ENCODE data around the gene TSPAN3. TPM values are rescaled to one million over a fixed set of nuclear protein-coding genes. Genes with fewer than 3 reads are reported as not detected.

Gene TSPAN3
- total RNA-seq, 1 experiment from 2014 or later: 312 TPM

DNA sequence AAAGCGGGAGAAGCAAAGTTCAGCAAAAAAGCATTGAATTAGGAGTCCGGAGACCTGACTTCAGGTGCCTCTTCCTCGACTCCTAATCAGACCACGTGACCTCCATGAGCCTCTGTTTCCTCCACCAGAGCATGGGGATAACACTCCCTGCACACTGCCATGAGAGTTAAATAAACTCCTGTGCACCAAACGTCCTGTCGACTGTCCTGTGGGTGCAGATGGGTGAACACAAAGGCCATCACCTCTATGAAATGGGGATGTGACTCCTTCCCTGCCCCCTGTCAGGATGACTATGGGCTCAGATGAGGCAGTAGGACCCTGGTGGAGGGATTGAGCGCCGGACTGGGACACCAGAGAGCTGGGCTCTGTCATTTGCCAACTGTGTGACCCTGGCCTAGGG lies 13.5 kb upstream of the TSPAN3 start:
- no peak for DNase-seq (ENCODE audit: low read depth)

DNA sequence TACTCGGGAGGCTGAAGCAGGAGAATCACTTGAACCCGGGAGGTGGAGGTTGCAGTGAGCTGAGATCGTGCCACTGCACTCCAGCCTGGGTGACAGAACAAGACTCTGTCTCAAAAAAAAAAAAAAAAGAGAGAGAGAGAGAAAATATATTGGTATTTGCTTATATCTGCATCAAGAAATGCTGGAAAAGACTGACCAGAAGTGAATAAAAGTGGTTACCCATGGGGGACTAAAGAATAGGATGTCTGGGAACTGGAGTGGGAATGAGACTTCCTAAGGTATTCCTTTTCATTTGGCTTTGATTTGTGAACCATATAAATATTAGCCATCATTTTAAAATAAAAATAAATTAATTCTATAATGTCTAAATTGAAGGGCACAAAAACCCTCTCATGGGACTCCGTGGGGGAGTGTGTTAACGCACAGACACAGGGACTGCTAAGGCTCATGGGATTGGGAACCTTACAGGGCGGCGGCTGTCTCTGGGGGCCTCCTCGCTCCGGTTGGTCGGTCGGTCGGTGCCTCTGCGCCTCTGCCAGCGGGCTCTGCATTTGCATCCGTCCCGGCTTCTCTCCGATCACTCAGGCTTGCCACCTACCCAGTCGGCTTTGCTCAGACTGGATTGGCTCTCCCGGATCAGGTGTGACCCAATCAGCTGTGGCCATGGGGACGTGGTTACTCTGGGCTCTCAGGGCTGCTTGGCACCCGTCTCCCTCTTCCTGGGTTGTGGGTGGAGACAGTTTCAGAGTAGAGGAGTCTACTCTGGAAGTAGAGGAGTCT lies 12.7 kb upstream of the TSPAN3 start:
- no peak for DNase-seq (ENCODE audit: low read depth)

DNA sequence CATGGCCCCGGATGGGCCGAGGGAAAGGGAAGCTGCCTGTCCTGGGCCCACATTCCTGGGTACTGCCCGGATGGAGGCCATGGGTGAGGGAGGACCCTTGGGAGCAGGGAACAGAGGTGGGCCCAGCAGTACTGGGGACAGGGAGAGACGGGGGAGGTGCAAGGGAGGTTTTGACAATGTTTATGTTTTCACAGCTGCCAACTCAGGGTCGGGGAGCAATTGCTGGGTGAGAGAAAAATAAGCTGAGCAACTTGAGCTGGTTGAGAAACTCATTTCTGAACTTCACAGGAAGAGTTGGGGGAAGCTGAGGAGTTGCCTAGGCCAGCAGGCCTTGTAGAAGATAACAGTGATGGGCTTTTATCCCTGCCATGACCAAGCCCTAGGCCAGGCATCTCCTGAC lies 11.1 kb upstream of the TSPAN3 start:
- no peak for DNase-seq (ENCODE audit: low read depth)

GRCh38 chr15:77076323-77076915 lies 5.5 kb upstream of the TSPAN3 start:
- DNase-seq (ENCODE audit: low read depth): no peak

GRCh38 chr15:77075528-77075927 lies 4.6 kb upstream of the TSPAN3 start:
- peak; percentile 86 for DNase-seq (ENCODE audit: low read depth)

GRCh38 chr15:77074350-77074749 lies 3.4 kb upstream of the TSPAN3 start:
- DNase-seq (ENCODE audit: low read depth): no peak

GRCh38 chr15:77071305-77072223 lies 655 bp upstream of the TSPAN3 start:
- no peak for DNase-seq (ENCODE audit: low read depth)

GRCh38 chr15:77070180-77070494 lies 772 bp downstream of the TSPAN3 start:
- no peak for DNase-seq (ENCODE audit: low read depth)

DNA sequence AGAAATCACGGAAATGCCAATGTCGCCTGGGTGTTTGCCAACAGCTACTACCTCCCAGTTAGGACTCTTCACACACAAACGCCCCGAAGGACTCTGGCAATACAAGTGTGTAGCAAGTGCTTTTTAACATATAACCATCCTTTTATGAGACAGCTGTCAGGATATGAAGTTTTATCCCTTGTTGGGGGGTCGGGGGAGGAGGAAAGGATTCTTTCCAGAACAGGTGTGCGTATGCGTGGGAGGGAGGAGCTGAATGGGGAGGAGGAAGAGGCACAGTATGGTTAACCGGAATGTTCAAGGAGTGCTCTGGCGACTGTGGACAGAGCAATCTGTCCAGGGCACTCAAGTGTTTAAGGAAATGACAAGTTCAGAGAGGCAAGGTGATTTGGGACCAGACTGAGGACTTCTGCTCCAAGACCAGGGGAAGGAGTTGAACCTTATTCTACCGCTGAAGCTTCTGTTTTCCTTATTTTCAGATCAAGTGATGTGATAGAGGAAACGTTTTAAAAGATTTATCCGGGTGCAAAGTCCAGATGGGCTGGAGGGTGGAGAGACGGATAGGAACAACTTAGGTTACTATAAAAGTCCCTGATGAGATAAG lies 1.3 kb downstream of the TSPAN3 start:
- no peak for DNase-seq (ENCODE audit: low read depth)

DNA sequence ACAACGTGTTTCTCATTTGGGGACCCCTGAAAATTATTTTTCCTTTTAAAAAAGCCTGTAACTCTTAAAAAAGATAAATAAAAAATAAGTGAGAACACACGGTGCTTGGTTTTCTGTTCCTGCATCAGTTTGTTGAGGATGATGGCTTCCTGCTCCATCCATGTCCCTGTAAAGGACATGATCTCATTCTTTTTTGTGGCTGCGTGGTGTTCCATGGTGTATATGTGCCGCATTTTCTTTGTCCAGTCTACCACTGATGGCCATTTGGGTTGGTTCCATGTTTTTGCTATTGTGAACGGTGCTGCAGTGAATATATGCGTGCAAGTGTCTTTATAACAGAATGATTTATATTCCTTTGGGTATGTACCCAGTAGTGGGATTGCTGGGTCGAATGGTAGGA lies 2.3 kb downstream of the TSPAN3 start:
- no peak for DNase-seq (ENCODE audit: low read depth)

DNA sequence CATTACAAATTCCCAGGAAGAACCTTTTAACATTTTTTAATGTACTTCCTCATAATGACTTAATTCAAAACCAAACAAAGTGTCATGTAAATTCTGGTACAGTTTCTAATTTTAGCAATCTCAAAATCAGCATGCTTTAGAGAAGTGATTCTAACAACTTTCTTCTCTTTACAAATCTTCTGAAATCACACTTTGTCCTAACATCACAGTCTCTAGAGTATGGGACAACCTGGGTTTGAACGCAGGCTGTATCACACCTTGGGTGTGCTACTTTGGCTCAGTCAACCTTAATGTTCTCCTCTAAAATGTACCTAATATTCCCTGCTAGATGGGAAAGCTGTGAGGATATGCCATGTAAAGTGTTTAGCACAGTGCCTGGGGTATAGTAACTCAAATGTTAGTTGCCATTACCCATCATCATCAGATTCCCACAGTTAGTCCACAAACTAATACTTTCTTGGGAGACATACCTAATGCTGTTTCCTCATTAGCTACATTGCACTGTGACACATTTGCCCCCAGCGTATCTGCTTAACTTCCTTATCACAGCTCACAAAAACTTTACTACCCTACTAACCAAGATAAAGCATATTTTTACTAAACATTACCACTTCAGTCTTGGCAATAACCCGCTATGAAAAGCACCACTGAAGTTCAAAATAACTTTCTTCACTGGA lies 3.1 kb downstream of the TSPAN3 start:
- DNase-seq (ENCODE audit: low read depth): no peak

DNA sequence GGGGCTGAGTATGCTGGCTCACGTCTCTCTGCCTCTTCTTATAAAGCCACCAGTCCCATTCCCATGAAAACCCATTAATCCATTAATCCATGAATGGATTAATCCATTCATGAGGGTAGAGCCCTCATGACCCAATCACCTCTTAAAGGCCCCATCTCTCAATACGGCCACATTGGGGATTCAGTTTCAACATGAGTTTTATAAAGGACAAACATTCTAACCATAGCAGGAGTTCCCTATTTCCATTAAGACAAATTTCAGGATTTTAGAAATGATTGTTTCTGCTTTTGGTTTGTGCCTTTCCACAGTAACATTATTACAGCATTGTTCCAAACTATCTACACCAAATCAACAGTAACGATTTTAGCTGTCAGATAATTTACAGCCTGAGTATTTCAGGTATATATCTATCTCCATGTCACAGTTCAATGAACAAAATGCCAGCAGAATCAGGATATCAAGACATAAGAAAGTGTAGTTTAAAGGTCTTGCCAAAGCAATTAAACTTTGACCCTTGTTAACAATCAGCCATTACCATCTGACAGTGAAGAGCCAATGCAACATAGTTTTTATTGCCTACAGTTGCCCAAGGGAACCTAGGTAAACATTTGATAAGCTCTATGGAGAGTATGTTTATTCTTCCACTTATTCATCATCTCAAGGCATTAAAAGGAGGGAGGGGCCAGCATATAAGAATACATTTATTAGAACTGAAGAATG lies 3.8 kb downstream of the TSPAN3 start:
- DNase-seq (ENCODE audit: low read depth): peak; percentile 74

- DNase-seq (ENCODE audit: low read depth): peak; percentile 71
Observed at GRCh38 chr15:77064539-77065308, 6.2 kb downstream of the TSPAN3 start.

GRCh38 chr15:77064063-77064462 lies 6.8 kb downstream of the TSPAN3 start:
- no peak for DNase-seq (ENCODE audit: low read depth)

GRCh38 chr15:77063249-77063648 lies 7.7 kb downstream of the TSPAN3 start:
- DNase-seq (ENCODE audit: low read depth): no peak

GRCh38 chr15:77060546-77060945 lies 10.4 kb downstream of the TSPAN3 start:
- no peak for DNase-seq (ENCODE audit: low read depth)

GRCh38 chr15:77059786-77060361 lies 11.0 kb downstream of the TSPAN3 start:
- DNase-seq (ENCODE audit: low read depth): no peak

GRCh38 chr15:77058468-77058867 lies 12.4 kb downstream of the TSPAN3 start:
- DNase-seq (ENCODE audit: low read depth): no peak

- no peak for DNase-seq (ENCODE audit: low read depth)
Observed at GRCh38 chr15:77057685-77058084, 13.2 kb downstream of the TSPAN3 start.

- no peak for DNase-seq (ENCODE audit: low read depth)
Observed at GRCh38 chr15:77057072-77057471, 13.8 kb downstream of the TSPAN3 start.

Measured in M059J (cell line).